Measurements from ENCODE around the gene USF1. TPM values are rescaled to one million over a fixed set of nuclear protein-coding genes. Genes with fewer than 3 reads are reported as not detected.

Gene USF1
- total RNA-seq, 2 experiments from 2014 or later = 60.9 to 83.1 TPM

DNA sequence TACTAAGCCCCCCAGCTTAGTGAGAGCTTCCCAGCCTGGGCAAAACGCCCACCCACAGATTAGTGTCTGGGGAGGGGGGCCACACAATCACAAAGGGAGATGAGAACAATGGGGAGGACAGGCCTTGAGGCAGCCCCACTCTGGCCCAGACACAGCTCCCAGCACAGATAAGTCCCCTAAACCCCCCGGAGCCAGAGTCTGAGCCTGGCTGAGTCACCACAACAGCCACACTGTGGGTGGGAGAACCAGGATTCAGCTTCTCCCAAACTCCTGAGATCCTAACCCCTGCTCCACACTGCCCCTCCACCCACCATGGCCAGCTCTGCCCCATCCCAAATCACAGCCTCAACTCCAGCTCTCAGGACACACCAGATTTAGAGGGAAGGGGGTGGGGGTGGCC is 39.4 kb upstream of the USF1 start:
- Histone ChIP-seq H3K4me3 (ENCODE audit: low read depth, low read length, poor library complexity, severe bottlenecking) (no peak overlapping the region), H3K9me3 (ENCODE audit: low read length) (no peaks in the 10 kb centered on the region), H3K27ac (ENCODE audit: low read depth, low read length, poor library complexity, severe bottlenecking) (no peak overlapping the region), H2AFZ (ENCODE audit: low read length) (no peak overlapping the region), H4K20me1 (ENCODE audit: insufficient read depth, low read length) (no peaks in the 10 kb centered on the region), H3K36me3 (ENCODE audit: insufficient read depth, low read length) (no peaks in the 10 kb centered on the region), H3K79me2 (ENCODE audit: insufficient read depth, low read depth, low read length) (no peaks in the 10 kb centered on the region), H3K4me1 (ENCODE audit: insufficient read depth, low read length, poor library complexity, severe bottlenecking) (no peaks in the 10 kb centered on the region), H3K4me2 (ENCODE audit: low read length) (no peak overlapping the region), H3K9me2 (ENCODE audit: insufficient read depth, low read length) (no peaks in the 10 kb centered on the region)
- intact Hi-C loops (cut with micrococcal nuclease; ENCODE audit: unreplicated experiment) = no loop called here
- ChIA-PET POLR2A (interaction anchor here (1.2 kb wide), 1 partner anchor 14 kb away, joined by 3 read pairs; no protein-coding TSS in a partner anchor), CTCF (ENCODE audit: unreplicated experiment) (no interaction called here)
- TF ChIP-seq, protein P1, sequence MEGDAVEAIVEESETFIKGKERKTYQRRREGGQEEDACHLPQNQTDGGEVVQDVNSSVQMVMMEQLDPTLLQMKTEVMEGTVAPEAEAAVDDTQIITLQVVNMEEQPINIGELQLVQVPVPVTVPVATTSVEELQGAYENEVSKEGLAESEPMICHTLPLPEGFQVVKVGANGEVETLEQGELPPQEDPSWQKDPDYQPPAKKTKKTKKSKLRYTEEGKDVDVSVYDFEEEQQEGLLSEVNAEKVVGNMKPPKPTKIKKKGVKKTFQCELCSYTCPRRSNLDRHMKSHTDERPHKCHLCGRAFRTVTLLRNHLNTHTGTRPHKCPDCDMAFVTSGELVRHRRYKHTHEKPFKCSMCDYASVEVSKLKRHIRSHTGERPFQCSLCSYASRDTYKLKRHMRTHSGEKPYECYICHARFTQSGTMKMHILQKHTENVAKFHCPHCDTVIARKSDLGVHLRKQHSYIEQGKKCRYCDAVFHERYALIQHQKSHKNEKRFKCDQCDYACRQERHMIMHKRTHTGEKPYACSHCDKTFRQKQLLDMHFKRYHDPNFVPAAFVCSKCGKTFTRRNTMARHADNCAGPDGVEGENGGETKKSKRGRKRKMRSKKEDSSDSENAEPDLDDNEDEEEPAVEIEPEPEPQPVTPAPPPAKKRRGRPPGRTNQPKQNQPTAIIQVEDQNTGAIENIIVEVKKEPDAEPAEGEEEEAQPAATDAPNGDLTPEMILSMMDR (conservative IDR thresholded peaks at IDR 0.05; ENCODE audit: low read length) = no peak
- TF ChIP-seq EZH2phosphoT487 (IDR thresholded peaks at IDR 0.05; ENCODE audit: borderline replicate concordance, low read depth, low read length) = no peak
- BruUV-seq (replicated peaks) = no TSS peak
- no peak for DNase-seq (ENCODE audit: low spot score)

DNA sequence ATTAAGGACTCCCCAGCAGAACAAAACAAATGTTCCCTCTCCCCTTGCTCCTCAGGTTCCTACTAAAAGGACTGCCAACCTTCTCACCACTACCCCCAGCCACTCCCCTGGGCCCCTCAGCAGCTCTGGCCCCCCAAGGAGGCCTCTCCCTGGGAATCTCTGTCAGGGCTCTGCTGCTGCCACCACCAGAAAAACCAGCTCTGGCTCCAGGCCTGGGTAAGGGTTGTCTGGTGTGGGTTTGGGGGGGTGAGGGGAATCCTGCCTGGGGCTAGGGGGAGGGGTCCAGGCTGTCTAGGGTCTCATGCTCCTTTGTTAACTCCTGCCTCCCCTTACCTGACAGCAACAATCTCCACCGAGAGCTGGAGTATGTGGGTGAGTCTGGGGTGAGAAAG is 38.8 kb upstream of the USF1 start:
- H3K4me2 ChIP-seq (ENCODE audit: low read length) = no peak overlapping the region
- ChIA-PET CTCF (ENCODE audit: unreplicated experiment) (no interaction called here), POLR2A (interaction anchor here (1.2 kb wide), 1 partner anchor 13 kb away, joined by 3 read pairs; no protein-coding TSS in a partner anchor)
- no TSS peak for BruUV-seq (replicated peaks)
- H3K4me3 ChIP-seq (ENCODE audit: low read depth, low read length, poor library complexity, severe bottlenecking) = no peak overlapping the region
- TF ChIP-seq, protein P1 (conservative IDR thresholded peaks at IDR 0.05; ENCODE audit: low read length) = no peak
- H3K9me2 ChIP-seq (ENCODE audit: insufficient read depth, low read length) = no peaks in the 10 kb centered on the region
- H3K36me3 ChIP-seq (ENCODE audit: insufficient read depth, low read length) = no peaks in the 10 kb centered on the region
- DNase-seq (ENCODE audit: low spot score) = no peak
- H4K20me1 ChIP-seq (ENCODE audit: insufficient read depth, low read length) = no peaks in the 10 kb centered on the region
- H2AFZ ChIP-seq (ENCODE audit: low read length) = no peak overlapping the region
- H3K4me1 ChIP-seq (ENCODE audit: insufficient read depth, low read length, poor library complexity, severe bottlenecking) = no peaks in the 10 kb centered on the region
- intact Hi-C loops (cut with micrococcal nuclease; ENCODE audit: unreplicated experiment) = no loop called here
- H3K79me2 ChIP-seq (ENCODE audit: insufficient read depth, low read depth, low read length) = no peaks in the 10 kb centered on the region
- H3K9me3 ChIP-seq (ENCODE audit: low read length) = no peaks in the 10 kb centered on the region
- H3K27ac ChIP-seq (ENCODE audit: low read depth, low read length, poor library complexity, severe bottlenecking) = no peak overlapping the region

DNA sequence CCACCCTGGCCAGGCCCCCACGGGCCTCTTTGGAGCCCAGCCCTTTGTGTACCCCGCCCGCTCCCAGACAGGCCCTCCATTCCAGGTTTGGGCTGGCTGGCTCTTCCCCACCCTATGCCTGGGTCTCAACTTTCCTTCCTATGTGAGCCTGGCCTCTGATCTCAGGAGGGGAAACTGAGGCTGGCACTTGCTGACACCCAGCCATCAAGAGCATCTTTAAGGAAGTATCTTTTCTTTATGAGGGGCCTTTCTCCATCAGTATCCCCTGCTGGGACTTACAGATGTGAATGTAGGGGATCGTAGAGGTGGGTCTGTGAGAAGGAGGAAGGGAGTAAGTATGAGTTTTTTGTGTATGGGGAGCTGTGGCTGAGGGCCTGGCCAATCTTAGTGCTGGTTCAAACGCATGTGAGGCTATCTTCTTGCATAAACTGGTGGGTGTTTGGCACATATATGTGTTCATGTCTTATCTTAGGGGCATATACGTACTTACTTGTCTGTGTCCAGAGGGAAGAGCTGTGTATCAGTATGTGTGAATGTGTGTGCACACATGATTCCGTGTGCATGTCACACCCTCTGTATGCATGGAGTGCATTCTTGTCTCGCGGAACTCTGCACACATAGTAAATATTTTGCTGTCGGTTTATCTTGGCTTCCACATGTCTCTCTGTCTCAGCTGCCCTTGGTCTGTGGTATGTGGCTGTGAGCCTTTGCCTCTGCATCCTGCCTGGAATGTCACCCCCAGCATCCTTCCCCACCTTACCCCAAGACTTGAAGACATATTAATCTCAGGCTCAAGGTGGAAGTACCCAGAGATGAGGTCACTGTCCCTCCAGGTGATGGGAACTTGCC is 38.2 kb upstream of the USF1 start:
- POLR2A ChIA-PET = interaction anchor here (1.2 kb wide), 1 partner anchor 13 kb away, joined by 3 read pairs; no protein-coding TSS in a partner anchor
- CTCF ChIA-PET (ENCODE audit: unreplicated experiment) = no interaction called here
- H3K79me2 ChIP-seq (ENCODE audit: insufficient read depth, low read depth, low read length) = no peaks in the 10 kb centered on the region

More for the DNA sequence above, 38.2 kb upstream of the USF1 start:
- intact Hi-C loops (cut with micrococcal nuclease; ENCODE audit: unreplicated experiment) = no loop called here
- Histone ChIP-seq H3K9me2 (ENCODE audit: insufficient read depth, low read length) (no peaks in the 10 kb centered on the region), H3K4me2 (ENCODE audit: low read length) (no peak overlapping the region), H3K9me3 (ENCODE audit: low read length) (no peaks in the 10 kb centered on the region), H2AFZ (ENCODE audit: low read length) (no peak overlapping the region), H4K20me1 (ENCODE audit: insufficient read depth, low read length) (no peaks in the 10 kb centered on the region), H3K4me1 (ENCODE audit: insufficient read depth, low read length, poor library complexity, severe bottlenecking) (no peaks in the 10 kb centered on the region), H3K4me3 (ENCODE audit: low read depth, low read length, poor library complexity, severe bottlenecking) (no peak overlapping the region), H3K27ac (ENCODE audit: low read depth, low read length, poor library complexity, severe bottlenecking) (no peak overlapping the region), H3K36me3 (ENCODE audit: insufficient read depth, low read length) (no peaks in the 10 kb centered on the region)
- TF ChIP-seq EZH2phosphoT487 (IDR thresholded peaks at IDR 0.05; ENCODE audit: borderline replicate concordance, low read depth, low read length) = no peak
- TF ChIP-seq, protein P1 (conservative IDR thresholded peaks at IDR 0.05; ENCODE audit: low read length) = no peak
- no TSS peak for BruUV-seq (replicated peaks)
- no peak for DNase-seq (ENCODE audit: low spot score)
